GM19467 (cell line): ENCODE results near the gene MAGI2.

ENCODE experiments used
- ATAC-seq: cut with Tn5 transposase; IDR thresholded peaks from one replicate; pipeline ENCODE4 v1.9.1; 2021; ENCODE audit warnings: mild to moderate bottlenecking, moderate library complexity; ENCODE audit not compliant: unreplicated experiment

MAGI2 gene

DNA sequence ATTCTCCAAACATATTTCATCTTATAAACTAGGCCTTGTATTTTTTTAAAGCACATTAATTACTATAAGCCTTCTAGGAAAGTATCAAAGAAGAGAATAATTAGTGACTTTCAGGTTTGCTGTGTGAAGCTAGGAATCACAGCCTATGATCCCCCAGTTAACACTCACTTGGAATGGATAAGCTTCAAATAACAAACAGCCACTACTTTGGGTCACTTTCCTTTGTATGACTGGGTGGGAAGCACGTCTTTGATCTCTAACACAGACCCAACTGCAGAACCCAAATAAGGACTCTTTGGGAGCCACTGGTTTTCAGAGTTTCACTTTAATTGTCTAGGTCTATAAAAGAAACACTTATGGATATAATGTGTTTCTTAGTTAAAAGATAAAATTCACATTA, 769.3 kb downstream of the MAGI2 start:
- ATAC-seq, result no peak

DNA sequence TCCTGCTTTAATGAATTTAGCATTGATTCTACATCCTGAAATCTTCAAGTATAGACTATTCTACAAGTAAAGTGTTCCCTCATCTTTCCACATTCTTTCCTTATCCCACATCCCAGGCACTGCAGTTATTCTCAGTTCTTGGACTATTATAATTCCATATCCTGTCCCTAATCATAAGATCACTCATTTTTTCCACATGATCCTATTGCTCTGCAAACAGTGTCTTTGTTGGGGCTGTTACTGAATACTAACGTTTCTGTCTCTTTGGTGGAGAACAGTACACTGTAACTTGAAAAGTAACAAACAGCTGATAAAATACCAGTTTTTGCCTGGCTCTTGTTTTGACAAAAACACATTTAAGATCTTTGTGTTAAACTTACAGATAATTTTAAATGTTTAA, 769.9 kb downstream of the MAGI2 start:
- ATAC-seq, result no peak

DNA sequence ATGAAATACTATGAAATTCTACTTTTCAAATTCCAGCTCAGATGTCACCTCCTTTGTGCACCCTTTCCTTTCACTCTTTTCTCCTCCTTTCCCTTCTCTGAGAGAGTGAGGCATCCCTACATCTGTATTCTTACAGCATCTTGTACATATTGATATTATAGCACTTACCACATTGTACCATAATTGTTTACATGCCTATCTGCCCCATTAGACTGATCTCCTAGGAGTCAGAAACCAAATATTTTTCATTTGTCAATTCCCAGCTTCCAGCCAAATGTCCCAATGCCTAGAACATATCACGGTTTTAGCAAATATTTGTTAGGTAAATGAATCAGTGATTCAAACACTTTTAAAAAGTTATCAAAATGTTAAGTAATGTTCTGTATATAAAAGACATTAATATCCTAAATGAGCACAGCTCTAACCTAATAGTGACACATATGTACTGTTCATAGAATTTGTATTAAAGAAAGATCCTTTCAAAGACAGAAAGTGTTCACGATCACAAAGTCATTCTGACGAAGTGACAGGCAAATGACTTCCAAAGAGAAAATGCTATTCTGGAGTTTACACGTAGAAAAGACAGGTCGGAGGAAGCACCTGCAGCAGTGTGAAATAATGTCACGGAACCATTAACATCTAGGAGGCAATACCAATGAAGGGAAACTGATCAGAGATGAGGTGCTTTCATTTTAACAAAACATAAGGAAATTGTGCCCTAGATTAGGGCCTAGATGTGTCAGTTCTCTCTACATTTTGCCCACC, 774.2 kb downstream of the MAGI2 start:
- ATAC-seq, result no peak

DNA sequence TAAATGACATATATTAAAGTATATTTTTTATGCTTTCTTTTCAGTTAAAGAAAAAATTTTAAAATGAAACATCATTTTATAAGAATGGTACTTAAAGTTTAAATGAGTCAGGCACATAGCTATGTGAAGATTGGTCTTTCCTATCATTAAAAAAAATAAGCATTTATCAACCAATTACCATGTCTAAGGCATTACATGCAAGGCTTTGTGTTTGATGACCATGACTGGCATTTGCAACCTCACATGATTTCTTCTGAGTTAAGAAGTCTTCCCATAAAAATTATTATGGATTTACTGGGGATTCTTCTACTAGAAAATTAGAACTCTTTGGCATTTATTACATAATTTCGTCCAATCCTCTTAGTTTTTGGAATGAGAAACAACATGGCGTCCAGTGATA, 776.1 kb downstream of the MAGI2 start:
- ATAC-seq, result no peak

DNA sequence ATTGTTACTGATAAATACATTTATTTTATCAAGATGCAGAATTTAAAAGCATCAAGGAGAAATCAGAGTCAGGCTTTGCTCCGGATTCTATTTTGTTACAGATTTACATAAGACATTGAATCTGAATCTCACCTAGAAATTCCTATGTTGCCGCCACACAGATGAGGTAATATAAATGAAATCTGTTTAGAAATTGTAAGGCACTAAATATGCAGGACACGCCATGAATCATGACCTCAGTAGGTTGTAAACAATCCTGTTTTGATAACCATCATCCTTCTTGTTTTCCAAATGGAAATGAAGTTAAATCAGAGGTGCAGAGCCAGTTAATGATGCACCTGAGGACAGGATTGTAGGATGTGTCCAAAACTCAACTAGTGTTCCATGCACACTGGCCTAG, 778.0 kb downstream of the MAGI2 start:
- no peak for ATAC-seq

DNA sequence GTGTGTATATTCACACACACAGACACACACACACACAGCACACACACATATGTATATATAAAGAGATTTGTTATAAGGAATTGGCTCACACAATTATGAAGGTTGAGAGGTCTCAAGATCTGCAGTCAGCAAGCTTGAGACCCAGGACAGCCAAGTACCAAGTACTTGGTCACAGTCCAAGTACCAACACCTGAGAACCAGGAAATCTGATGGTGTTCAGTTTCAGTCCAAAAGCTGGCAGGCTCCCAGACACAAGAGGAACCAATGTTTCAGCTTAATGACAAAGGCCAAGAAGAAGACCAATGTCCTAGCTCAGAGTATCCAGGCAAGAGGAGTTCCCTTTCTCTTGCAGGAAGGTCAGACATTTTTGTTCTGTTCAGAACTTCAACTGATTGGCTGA, 780.2 kb downstream of the MAGI2 start:
- no peak for ATAC-seq

DNA sequence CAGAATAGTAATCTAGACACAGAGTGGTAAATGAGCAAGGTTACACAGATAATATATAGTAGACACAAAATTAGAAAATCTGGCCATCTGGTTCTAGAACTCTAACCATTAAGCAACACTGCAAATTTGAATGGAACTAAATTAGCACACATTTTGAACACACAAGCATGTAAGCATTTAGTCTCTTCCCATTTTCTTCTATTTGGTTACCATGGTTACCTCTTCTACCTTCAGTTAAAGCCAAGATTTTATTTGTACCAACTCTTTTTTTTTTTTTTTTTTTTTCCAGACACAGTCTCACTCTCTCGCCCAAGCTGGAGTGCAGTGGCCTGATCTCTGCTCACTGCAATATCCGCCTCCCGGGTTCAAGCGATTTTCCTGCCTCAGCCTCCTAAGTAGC, 790.5 kb downstream of the MAGI2 start:
- ATAC-seq, result no peak

DNA sequence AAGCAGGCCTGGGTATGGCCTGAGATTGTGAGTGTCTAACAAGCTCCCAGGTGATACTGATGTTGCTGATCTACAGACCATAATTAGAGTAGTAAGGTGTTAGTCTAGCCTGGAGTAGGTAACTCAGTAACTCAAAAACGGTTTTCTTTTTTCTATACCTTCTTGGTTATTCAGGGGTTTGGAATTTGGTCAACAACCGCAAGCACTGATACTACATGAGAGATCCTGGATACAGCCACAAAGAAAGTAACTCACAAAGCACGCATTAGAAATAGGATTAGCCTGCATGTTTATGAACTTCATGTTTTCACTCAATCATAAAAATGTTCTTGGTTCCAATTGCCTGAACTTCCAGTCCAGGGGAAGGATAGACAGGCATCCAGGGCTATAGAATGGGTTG, 803.5 kb downstream of the MAGI2 start:
- ATAC-seq, result no peak

DNA sequence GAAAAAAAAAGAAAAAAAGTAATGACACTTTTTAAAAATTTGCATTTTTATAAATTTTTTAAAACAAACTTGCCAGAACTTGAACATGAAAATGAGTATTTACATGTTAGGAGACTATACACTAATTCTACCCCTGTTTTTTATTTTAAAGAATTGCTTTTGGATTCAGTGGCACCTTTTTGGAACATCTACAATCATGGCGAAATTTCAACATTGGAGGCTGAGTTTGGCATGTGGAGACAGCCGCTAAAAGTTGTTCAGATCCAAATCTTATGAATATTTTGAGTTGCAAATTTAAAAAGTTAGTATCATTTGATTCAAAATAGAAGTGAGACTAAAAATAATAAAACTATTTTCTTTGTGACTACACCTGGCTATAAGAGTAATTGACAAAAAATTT, 804.2 kb downstream of the MAGI2 start:
- ATAC-seq, result no peak

DNA sequence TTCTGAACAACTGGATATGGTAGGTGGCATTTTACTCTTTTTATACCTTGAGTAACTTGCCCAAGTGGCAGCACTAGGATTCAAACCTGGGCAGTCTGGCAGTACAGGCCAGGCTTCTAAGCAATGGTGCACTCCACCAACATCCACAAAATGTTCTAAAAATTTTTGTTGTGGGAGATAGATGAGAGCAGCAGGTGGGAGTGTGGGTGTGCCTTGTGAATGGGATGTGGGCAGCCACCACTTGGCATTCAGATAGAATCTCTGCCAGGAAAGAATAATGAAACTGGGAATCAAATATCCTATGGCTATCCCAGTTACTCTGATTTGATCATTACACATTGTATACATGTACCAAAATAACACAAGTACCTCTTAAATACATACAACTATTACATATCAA, 810.7 kb downstream of the MAGI2 start:
- ATAC-seq, result no peak

DNA sequence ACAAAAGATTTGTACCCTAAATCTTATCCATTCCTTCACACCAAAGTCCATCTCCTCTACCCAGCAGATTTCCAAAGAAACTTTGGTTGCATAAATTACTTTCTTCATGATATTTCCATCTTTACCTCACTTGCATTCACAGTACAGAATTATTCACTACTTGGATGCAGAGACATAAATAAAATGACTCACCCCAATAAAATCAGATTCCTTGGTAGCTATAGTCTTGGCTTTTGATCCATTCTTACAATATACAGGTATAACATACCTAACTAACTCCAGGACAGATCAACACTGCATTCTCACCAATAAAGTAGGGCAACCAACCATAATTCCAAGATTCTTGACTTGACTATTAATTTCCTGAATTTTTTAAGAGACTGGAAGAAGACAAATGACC, 815.1 kb downstream of the MAGI2 start:
- ATAC-seq, result no peak

DNA sequence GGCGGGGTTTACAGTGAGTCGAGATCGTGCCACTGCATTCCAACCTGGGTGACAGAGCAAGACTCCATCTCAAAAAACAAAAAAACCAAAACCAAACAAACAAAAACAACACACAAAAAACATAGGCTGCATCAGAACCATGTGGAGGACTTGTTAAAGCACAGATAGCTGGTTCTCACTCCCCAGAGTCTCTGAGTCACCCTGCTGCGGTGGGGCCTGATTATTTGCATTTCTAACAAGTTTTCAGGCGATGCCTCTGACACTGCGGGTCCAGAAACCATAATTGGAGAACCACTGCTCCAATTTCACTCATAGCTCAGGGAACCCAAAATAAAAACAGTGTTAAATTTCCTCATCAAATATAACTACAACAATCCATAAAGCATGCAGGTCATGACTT, 816.7 kb downstream of the MAGI2 start:
- ATAC-seq, result no peak

DNA sequence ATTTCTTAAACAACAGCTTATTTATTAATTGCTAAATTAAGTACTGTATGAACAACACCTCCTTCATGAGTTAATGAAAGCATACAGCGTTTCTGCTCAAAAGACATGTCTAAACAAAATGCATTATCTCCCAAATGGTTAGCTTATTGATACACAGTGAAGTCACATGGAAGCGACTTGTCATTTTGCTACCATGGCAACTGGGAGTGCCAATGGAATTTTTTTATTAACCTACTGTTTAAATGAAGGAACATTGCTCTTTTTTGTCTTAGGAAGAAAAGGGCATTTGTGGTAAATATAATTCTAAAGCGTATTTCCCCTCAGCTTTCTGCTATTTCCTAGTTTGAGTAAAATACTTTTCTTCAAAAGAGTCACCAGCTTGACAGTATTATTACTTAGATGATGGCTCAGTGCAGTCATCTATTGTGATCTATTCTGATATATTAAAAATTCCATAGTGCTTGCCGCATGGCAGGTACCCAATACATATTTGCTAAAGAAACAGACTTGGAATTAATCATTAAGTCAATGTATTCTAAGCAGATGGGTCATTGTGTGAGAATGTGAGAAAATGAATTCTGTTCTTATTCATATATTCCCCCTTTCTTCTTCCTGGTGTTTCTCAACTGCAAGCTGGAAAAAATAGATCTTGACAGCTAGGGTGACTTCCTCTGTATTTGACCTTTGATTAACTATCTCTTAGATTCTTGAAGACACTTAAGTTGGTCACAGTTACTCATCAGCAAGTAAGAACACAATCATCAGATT, 818.3 kb downstream of the MAGI2 start:
- ATAC-seq, result no peak

DNA sequence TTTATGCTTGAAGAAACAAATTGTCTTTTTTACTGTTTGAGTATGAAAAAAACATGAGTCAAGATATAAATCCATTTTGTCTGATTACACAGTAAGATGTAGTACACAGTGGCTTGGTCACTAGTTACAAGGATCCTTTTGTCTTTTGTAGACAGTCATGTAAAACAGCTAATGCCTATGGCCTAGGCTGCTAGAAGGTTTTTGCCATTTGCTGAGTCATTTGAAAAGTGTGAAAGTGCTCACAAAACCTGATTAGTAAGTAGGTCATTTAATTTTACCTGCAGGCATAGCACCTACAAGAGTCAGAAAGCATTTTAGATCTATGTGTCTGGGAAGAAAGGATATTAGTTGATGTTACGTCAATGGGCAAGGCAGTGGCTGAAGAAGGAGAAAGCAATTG, 819.4 kb downstream of the MAGI2 start:
- ATAC-seq, result no peak

DNA sequence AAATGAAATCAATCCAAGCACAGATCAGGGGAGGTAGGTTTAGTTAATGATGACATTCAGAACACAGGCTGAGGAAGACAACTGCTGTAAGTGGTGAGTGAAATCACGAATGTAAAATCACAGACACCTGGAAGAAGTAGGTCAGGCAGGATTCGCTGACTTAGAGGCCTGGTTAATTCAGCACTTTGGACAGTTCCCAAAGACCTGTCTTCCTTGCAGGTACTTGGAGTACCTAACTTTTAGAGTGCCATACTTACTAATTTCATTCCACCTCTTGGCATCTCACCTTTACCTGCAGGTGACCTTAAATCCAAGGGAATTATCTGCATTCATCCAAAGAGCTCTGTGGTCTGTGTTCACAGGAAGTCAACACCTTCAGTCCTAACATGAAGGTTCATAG, 832.5 kb downstream of the MAGI2 start:
- ATAC-seq, result no peak

DNA sequence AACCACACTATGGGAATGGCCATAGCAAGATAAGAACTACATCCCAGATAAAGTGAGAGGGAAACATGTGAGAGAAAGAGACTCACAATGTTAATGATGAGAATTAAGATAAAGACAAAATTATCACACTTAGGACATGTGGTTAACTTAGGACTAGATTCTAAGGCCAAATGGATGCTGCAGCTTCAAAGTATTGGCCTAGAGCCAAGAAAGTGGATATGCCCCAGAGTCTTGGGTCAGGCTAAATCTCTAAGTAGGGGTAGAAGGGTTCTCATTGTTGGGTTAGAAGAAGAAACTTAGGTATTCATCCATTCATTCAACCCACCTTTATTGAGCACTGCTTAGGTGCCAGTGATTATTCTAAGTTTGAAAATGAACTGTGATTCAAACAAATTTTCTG, 836.9 kb downstream of the MAGI2 start:
- ATAC-seq, result no peak

DNA sequence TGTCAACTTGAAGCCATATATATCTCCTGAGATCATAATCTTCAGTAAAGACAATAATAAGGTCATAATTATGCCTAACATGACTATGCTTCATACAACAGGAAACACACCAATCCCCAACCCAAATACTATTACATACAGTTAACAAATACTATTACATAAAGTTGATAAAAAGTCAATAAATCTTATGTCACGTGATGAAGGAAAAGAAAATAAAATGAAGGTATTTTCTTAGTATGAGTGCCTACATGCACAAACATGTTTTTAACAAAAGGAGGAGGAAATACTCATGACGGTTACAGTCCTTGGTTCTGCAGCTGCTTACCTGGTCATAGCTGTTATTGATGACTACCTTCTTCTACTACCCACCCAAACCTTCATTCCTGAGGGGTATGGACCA, 844.2 kb downstream of the MAGI2 start:
- ATAC-seq, result no peak

DNA sequence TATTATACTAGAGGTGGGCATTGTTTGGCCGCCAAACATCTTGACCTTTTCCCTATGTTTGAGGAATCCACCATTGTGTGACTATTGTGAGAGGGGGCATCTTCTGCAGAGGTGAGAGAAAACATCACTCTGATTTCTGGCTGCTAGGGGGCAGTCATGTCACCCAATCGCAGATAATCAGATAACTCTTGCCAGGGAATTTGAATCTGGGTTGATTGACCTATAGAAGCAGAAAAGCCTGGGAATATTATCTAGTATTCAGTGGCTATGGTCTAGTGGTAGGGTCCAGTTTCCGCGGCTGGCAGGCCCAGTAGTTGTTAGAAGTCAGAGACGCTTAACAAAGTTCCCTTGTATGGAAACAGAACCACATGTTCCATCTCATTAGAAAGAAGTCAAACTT, 846.4 kb downstream of the MAGI2 start:
- ATAC-seq, result no peak

DNA sequence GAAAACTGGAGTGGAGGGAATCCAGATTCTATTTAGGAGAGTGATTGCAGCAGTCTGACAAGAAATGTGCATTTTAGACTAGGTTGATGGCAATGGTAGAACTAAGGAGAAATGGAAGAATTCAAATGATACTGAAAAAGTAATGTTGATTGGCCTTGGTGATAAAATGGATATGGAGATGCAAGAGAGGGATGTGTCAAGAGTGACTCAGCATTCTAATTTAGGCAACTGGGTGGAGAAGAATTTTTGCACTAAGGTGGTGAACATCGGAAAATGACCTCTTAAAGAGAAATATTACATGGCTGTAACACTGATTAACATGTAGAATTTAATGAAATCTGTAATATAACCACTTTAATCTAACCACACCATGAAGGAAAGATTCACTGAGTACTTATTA, 848.3 kb downstream of the MAGI2 start:
- ATAC-seq, result no peak

DNA sequence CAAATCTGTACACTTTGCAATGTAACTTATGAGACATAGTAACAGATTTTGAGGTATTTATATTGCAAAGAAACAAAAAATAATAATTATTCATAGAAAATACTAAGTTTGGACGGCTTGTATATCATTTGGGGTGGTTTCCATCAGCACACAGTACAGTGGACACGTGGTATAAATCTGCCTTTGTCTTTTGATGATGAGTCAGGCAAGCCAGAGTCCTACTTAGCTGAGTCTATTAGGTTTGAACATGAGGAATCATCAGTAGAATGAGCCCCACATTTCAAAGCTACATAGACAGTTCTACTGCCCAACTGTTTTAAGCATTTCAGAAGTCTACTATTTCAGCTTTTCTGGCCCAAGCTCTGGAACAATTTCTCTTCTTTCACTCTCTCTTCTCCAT, 851.7 kb downstream of the MAGI2 start:
- ATAC-seq, result no peak

DNA sequence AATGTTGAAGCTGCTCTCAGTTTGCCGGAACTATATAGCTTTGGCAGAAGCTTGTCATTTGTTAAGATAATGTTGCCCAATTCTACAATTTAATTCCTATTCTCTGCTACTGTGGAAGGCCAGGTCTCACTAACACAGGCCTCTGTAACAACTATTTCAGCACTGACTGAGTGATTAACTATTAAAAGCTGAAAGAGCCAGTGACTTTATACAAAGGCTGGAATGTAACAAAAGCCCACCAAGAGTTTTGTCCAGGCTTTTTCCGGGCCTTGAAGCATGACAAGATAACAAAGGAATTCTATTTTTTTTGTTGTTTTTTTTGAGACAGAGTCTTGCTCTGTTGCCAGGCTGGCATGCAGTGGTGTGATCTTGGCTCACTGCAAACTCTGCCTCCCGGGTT, 859.3 kb downstream of the MAGI2 start:
- no peak for ATAC-seq

DNA sequence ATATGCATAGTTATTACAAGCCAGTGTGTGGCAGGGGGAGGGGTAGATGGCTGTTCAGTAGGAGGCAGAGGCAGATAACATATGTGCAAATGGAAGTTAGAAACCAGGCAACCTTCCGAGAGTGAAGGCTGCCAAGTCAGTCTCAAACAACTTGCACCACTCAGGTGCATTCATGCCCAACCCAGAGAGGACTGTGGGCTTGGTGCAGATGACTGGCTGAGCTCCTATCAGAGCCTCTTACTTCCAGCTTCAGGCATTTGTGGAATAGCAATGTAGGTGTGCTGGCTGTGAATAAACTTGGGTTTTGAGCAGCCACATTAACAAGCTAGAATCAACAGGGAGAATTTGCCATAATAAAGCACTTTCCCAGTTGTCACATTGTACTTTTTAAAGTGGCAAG, 865.1 kb downstream of the MAGI2 start:
- no peak for ATAC-seq
